Stimulated activated CD4-positive, alpha-beta T cell treated with anti-CD3 and anti-CD28 coated beads, Interleukin-2, amount 100 ng/mL, for 4 hours (primary cell): Measurements from ENCODE around the gene YY1AP1.
"Not testable (repeated sequence)": the region's sequence is repeated elsewhere in the genome, so short reads cannot be mapped to it uniquely, and the experiment has no call there.

Experiments used
- DNase-seq: peaks from one replicate; pipeline ENCODE4 v3.0.0-alpha.2; 2020; ENCODE audit warnings: low read depth

The YY1AP1 gene

GRCh38 chr1:155688324-155689080 lies at the start of gene YY1AP1:
TSS of gene YY1AP1 (minus strand) at chr1:155688774. CDS start at chr1:155680436, 8,338 bp downstream.
- peak; percentile 88 for DNase-seq

DNA sequence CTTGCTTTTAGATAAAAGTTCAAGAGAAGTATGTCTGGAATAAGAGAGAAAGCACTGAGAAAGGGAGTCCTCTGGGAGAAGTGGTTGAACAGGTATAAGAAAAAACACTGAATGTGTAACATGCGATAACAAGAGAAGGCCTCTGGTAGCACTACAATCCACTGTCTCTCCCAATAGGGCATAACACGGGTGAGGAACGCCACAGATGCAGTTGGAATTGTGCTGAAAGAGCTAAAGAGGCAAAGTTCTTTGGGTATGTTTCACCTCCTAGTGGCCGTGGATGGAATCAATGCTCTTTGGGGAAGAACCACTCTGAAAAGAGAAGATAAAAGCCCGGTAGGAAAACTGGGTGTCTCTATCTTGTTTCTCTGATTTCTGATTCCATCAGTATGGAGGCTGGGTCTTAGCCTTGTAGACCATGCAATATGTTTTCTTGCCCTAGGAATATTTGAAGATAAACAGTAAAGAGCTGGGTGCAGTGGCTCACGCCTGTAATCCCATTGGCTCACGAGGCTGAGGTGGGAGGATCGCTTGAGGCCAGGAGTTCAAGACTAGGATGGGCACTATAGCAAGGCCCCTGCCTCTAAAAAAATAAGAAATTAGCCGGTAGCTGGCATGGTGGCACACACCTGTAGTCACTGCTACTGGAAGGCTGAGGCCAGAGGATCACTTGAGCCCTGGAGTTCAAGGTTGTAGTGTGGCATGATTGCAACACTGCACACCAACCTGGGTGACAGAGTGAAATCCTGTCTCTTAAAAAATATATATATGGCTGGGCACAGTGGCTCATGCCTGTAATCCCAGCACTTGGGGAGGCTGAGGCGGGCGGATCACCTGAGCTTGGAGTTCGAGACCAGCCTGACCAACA lies 40.7 kb upstream of the YY1AP1 start:
- peak; percentile 4 for DNase-seq

DNA sequence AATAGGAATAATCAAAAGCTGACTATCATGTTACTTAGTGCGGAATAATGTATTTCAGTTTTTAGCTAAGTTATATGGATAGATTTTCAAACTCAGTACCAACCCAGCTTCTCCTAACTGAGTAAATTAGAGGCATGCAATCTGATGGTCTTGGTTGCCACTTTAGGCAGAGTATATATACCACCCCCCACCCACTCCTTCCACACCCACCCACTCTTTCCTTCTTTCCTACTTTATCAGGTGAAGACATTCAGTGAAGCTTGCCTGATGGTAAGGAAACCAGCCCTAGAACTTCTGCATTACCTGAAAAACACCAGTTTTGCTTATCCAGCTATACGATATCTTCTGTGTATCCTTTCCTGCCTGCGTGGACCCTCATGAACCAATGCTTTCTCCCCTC lies 36.6 kb upstream of the YY1AP1 start:
- no peak for DNase-seq

- no peak for DNase-seq
Measured at GRCh38 chr1:155719703-155720102, 31.1 kb upstream of the YY1AP1 start.

GRCh38 chr1:155718524-155719115 lies 30.0 kb upstream of the YY1AP1 start:
- not testable (repeated sequence) for DNase-seq

- no peak for DNase-seq
Measured at GRCh38 chr1:155717041-155717440, 28.5 kb upstream of the YY1AP1 start.

DNA sequence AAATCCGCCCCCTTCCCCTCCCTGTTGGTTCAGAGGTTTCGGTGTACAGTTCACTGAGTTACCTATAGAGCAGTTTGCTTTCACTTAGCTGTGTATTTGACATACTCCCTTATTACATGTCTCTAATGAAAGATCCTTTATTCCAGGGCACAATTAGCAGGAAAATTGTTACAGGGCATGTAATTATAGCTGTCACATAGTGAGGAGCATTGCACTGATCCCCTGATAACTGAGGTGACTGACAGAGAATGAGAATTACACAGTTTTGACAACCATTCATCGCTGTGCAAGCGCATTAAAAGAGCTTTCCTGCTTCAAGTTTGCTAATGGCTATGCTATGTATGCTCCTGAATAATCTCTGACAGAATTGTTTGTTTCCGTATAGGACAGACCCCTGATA lies 27.2 kb upstream of the YY1AP1 start:
- DNase-seq = no peak

DNA sequence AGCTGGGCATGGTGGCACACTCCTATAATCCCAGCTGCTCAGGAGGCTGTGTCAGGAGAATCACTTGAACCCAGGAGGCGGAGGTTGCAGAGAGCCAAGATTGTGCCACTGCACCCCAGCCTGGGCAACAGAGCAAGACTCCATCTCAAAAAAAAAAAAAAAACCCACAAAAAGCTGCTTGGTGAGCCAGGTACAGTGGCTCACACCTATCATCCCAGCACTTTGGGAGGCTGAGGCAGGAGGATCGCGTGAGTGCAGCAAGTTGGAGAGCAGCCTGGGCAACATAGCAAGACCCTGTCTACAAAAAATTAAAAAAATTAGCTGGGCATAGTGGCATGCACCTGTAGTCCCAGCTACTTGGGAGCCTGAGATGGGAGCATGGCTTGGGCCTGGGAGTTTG lies 26.5 kb upstream of the YY1AP1 start:
- not testable (repeated sequence) for DNase-seq

- no peak for DNase-seq
Measured at GRCh38 chr1:155713075-155713474, 24.5 kb upstream of the YY1AP1 start.

DNA sequence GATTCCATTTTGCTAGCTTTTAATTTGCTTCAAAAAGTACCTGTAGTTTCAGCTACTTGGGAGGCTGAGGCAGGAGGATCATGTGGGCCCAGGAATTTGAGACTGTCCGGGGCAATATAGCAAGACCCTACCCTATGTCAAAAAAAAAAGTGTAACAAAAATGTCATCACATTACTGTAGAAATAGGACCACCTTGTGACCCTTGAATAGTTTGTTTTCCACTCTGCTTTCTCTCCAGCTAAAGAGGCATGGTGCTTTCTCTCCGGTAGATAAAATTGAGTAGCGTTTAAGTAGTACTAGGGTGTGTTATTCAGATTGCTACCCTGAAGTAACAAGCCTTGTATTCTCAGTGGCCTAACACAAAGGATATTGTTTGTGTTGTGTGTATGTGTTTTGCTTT lies 24.1 kb upstream of the YY1AP1 start:
- not testable (repeated sequence) for DNase-seq

- DNase-seq = not testable (repeated sequence)
Measured at GRCh38 chr1:155711457-155711856, 22.9 kb upstream of the YY1AP1 start.

DNA sequence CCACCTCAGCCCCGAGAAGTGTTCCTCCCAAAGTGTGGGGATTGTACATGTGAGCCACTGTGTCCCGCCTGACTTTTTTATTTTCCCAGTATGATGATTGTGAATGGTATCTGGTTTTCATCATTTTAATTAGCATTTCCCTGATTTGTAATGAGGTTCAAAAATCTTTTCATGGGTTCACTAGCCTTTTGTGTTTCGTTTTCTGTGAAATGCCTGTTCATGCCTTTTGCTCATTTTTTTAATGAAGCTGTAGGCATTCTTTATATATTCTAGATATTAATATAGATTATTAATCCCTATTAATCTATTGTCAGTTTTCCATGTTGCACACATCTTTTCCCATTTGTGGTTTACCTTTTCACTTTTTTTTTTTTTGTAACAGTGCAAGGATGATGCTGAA lies 20.8 kb upstream of the YY1AP1 start:
- no peak for DNase-seq

- DNase-seq = no peak
Measured at GRCh38 chr1:155706139-155706538, 17.6 kb upstream of the YY1AP1 start.

GRCh38 chr1:155704414-155704813 lies 15.8 kb upstream of the YY1AP1 start:
- not testable (repeated sequence) for DNase-seq

GRCh38 chr1:155703216-155703615 lies 14.6 kb upstream of the YY1AP1 start:
- DNase-seq = no peak

DNA sequence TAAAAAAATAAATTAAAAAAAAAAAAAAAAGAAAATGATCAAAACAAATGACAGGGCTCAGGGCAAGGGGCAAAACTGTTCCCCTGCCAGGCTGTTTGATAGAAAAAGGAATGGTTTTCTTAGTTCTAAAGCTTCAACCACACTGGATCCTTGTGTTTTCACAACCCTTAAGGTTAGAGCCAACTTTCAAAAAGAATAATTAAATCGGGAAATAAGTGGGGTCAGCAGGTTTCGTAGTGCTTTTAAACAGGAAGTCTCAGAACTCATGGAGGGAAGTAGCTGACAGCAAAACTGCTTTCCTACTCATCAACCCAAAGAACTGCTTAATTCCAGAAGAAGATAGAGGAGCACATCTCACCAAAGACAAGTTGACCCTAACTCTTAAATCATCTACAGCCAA lies 13.1 kb upstream of the YY1AP1 start:
- DNase-seq = not testable (repeated sequence)

DNA sequence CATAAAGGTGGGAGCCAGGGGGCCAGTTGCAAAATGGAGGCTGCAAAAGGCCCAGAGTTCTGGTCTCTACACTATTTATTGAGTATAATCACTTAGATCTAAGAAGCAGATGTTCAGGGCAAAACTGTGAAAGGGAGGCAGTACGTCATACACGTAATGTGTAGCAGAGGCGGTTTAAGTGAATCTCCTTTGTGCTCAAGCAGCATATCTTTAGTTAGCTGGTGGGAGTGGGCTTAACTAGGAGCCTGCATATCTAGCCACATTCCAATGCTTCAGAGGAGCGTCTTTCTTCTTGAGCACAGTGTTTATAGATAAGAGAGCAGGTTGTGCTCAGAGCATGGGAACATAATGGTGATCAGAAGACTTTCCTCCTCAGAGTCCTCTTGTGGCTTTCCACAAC lies 10.5 kb upstream of the YY1AP1 start:
- not testable (repeated sequence) for DNase-seq

DNA sequence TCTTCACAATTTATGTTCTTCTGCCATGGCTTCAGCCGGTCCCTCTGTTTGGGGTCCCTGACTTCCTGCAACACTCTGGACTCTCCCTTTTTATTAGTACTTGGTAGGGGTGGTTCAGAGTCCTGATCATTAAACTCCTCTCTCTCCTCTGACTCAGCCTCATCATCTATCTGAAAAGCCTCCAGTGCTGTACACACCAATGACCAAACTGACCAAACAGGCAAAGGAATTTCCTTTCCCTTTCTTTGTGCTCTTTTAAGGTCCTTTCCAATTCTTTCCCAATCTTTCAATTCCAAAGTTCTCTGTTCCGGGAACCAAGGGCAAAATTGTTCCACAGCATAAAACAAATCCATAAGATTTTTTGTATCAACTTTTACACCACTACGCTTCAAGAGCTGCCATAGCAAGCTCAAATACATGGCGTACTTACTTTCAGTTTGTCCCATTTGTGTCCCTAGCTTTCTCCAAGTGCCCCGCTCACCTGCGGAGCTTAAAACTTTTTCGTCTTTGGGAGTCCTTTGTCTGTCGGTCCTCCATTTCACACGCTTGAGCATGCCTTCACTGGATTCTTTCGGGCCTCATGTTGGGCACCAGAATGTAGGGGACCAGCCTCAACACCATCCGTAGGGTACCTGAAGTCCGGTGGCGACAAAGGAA lies 9.9 kb upstream of the YY1AP1 start:
- no peak for DNase-seq

GRCh38 chr1:155697616-155698015 lies 9.0 kb upstream of the YY1AP1 start:
- not testable (repeated sequence) for DNase-seq

DNA sequence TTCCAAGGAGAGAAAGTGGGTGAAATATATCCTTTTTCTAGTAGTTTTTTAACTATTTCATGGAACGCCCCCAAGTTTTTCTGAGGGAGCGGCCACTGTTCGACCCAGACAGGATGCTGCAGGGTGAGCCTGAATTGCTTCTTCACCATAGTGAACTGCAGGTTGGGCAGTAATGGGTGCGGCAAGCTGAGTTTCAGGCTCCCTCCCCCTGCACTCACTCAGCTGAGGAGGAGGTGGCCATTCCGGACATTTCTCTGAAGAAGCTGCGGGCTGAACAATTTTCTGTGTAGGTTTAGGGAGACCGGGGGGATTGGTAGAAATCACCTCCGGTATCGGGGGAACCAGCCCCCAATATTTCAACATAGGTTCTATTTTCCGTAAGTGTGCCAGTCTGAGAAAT lies 8.5 kb upstream of the YY1AP1 start:
- no peak for DNase-seq

GRCh38 chr1:155696524-155696923 lies 8.0 kb upstream of the YY1AP1 start:
- no peak for DNase-seq

GRCh38 chr1:155695608-155696007 lies 7.0 kb upstream of the YY1AP1 start:
- DNase-seq = no peak
